Right atrium auricular region (tissue), 2 donors: Measurements from ENCODE around the gene TRIM43B. TPM values are rescaled to one million over a fixed set of nuclear protein-coding genes. Genes with fewer than 3 reads are reported as not detected.
"Not testable (repeated sequence)": the region's sequence is repeated elsewhere in the genome, so short reads cannot be mapped to it uniquely, and the experiment has no call there.

ENCODE experiments used
- DNase-seq: peaks from one replicate; pipeline ENCODE4 v3.0.0-alpha.2; 2019; ENCODE audit warnings: low spot score
- H3K27ac ChIP-seq, 2 donors: fragments of 200-600 bp; sonication (generic); 1 replicate in 1 of 2; 2 replicates in 1 of 2; pipeline ENCODE4 v1.5.1; 2016 to 2019
- H3K27me3 ChIP-seq, 2 donors: fragments of 200-600 bp; sonication (generic); one replicate each; pipeline versions ENCODE4 v1.5.1 to v1.6.0; 2017 to 2019
- H3K36me3 ChIP-seq: fragments of 200-600 bp; sonication (generic); one replicate; pipeline ENCODE4 v1.5.1; 2016
- H3K4me1 ChIP-seq, 2 donors: fragments of 200-600 bp; sonication (generic); one replicate each; pipeline versions ENCODE4 v1.5.1 to v1.6.0; 2017 to 2019
- H3K4me3 ChIP-seq, 2 donors: fragments of 200-600 bp; sonication (generic); 1 replicate in 1 of 2; 2 replicates in 1 of 2; pipeline ENCODE4 v1.5.1; 2017 to 2019; ENCODE audit warnings: mild to moderate bottlenecking in 1 of 2, moderate library complexity in 1 of 2
- H3K9me3 ChIP-seq, 2 donors: fragments of 200-600 bp; sonication (generic); one replicate each; pipeline ENCODE4 v1.5.1; 2019
- total RNA-seq, 2 donors: library from RNA; depleted of rRNA; stranded (reverse); fragments of >200 nt; gene quantifications; one replicate each; pipeline ENCODE4 v1.1.0, GENCODE V29; 2016
- TF ChIP-seq, protein P1 (sequence below), 2 donors: fragments of 200-600 bp; sonication (generic); IDR thresholded peaks; one replicate each; pipeline ENCODE4 v1.5.1; 2019; ENCODE audit warnings: antibody characterized with exemption in 2 of 2

TRIM43B gene
- total RNA-seq, 2 donors from 2014 or later, result not detected

DNA sequence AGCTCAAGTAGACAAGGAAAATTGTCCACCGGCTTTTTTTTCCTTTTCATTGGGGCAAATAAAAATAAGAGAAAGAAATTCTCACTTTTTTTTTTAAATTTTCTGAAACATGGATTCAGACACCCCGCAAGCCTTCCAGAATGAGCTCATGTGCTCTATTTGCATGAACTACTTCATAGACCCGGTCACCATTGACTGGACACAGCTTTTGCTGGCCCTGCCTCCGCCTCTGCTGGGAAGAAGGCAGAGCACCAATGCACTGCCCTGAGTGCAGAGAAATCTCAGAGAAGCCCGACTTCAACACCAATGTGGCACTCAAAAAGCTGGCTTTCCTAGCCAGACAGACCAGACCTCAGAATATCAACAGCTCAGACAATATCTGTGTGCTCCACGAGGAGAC is 30.2 kb upstream of the TRIM43B start:
- DNase-seq, result no peak
- Histone ChIP-seq H3K4me1 (no peaks in the 10 kb centered on the region), H3K27me3 (no peaks in the 10 kb centered on the region), H3K27ac (no peak overlapping the region), H3K36me3 (no peaks in the 10 kb centered on the region), H3K4me3 (no peak overlapping the region), H3K9me3 (no peaks in the 10 kb centered on the region)
- TF ChIP-seq, protein P1, sequence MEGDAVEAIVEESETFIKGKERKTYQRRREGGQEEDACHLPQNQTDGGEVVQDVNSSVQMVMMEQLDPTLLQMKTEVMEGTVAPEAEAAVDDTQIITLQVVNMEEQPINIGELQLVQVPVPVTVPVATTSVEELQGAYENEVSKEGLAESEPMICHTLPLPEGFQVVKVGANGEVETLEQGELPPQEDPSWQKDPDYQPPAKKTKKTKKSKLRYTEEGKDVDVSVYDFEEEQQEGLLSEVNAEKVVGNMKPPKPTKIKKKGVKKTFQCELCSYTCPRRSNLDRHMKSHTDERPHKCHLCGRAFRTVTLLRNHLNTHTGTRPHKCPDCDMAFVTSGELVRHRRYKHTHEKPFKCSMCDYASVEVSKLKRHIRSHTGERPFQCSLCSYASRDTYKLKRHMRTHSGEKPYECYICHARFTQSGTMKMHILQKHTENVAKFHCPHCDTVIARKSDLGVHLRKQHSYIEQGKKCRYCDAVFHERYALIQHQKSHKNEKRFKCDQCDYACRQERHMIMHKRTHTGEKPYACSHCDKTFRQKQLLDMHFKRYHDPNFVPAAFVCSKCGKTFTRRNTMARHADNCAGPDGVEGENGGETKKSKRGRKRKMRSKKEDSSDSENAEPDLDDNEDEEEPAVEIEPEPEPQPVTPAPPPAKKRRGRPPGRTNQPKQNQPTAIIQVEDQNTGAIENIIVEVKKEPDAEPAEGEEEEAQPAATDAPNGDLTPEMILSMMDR (IDR thresholded peaks at IDR 0.05), result no peak

DNA sequence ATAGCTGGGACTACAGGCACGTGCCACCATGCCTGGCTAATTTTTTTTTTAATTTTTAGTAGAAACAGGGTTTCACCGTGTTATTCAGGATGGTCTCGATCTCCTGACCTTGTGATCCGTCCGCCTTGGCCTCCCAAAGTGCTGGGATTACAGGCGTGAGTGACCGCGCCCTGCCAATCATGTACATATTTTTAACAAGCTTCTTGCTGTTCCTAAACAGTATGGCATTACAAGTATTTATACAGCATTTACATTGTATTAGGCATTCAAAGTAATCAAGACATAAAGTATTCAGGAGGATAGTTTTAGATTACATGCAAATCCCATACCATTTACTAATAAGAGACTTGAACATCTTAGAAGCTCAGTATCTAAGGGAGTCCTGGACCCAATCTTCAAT is 29.7 kb upstream of the TRIM43B start:
- H3K27ac ChIP-seq, DNase-seq, H3K9me3 ChIP-seq, H3K4me1 ChIP-seq, H3K4me3 ChIP-seq, H3K36me3 ChIP-seq, H3K27me3 ChIP-seq: not testable (repeated sequence)

DNA sequence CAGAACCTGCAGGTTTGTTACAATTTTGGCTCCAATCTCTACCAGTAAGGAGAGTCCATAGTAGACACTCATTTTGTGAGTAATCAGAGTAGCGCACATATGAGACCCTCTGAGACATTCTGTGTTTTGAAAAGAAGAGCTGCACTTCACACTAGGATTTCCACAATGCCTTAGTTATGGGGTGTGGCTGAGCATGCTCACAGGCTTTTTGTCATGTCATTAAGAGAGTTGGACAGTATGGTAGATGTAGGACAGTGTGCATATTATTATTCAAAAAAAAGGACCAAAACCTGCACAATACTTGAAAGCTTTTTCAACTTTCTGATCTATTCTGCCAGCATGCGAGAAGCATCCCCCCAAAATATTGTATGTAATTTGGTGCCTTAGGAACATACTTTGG is 24.9 kb upstream of the TRIM43B start:
- Histone ChIP-seq H3K27ac (no peak overlapping the region), H3K4me1 (no peaks in the 10 kb centered on the region), H3K4me3 (no peak overlapping the region), H3K9me3 (no peaks in the 10 kb centered on the region), H3K36me3 (no peaks in the 10 kb centered on the region), H3K27me3 (no peaks in the 10 kb centered on the region)
- DNase-seq, result no peak
- TF ChIP-seq, protein P1 (IDR thresholded peaks at IDR 0.05), result no peak

DNA sequence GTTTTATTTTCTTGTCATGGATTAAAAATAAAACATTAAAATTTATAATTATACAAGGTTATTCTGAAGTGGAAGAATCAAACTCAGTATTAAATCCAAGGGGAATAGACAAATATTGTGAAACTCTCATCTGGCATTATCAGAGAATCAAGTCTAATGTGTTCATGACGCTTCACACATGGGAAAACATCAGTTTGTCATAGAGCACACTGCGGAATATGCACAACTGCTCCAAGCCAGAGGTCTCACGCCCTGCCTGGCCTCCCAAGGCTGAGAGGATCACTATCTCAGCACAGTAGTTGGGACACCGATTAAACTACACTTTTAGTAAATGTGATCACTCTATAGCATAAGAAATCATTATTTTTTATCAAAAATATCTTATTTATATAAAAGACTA is 20.7 kb upstream of the TRIM43B start:
- H3K4me3 ChIP-seq, result no peak overlapping the region
- no peaks in the 10 kb centered on the region for H3K4me1 ChIP-seq
- H3K27me3 ChIP-seq, result no peaks in the 10 kb centered on the region
- no peaks in the 10 kb centered on the region for H3K36me3 ChIP-seq
- no peak for DNase-seq
- TF ChIP-seq, protein P1 (IDR thresholded peaks at IDR 0.05), result no peak
- H3K9me3 ChIP-seq, result no peaks in the 10 kb centered on the region
- H3K27ac ChIP-seq, result no peak overlapping the region

DNA sequence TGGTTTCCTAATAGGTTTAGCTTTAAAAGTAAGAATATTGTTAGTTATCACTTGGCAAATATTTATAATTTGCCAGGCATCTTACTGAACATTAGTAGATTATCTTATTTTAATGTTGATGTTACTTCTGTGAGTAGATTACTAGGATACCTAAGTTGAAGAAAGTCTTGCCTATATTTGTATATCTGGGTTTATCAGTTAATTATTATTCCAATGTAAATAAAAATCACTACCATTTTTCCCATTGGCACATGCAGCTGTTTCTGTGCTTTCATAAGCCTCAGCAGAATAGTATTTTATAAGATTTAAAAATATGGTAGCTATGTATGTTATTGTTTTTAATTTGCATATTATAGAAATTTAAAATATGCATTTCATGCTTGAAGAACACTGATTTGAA is 16.3 kb upstream of the TRIM43B start:
- H3K27me3 ChIP-seq, result no peaks in the 10 kb centered on the region

DNA sequence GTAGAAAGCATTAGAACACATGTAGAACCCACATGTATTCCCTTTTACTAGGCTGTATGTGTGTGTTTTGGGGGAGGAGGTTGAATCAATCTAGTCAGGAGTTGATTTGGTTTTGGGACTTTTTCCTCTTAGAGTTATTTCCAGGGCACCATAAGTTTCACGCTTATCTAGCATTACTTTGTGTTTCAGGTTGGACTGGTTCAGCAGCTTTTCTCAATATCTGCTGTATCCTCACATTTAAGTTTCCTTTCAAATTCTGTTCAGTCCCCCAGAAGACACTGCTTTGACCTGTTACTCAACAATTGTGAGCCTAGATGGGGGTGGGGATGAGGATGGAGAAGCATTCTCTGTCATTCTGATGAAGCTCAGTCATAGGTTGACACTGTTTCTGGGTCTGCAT is 7.5 kb upstream of the TRIM43B start:
- H3K36me3 ChIP-seq, H3K27ac ChIP-seq, H3K27me3 ChIP-seq, H3K4me1 ChIP-seq, H3K9me3 ChIP-seq, DNase-seq, H3K4me3 ChIP-seq: not testable (repeated sequence)

More for the DNA sequence above, 16.3 kb upstream of the TRIM43B start:
- no peak overlapping the region for H3K27ac ChIP-seq
- no peak overlapping the region for H3K4me3 ChIP-seq
- no peaks in the 10 kb centered on the region for H3K4me1 ChIP-seq
- no peaks in the 10 kb centered on the region for H3K36me3 ChIP-seq
- no peaks in the 10 kb centered on the region for H3K9me3 ChIP-seq
- no peak for DNase-seq
- TF ChIP-seq, protein P1 (IDR thresholded peaks at IDR 0.05), result no peak

DNA sequence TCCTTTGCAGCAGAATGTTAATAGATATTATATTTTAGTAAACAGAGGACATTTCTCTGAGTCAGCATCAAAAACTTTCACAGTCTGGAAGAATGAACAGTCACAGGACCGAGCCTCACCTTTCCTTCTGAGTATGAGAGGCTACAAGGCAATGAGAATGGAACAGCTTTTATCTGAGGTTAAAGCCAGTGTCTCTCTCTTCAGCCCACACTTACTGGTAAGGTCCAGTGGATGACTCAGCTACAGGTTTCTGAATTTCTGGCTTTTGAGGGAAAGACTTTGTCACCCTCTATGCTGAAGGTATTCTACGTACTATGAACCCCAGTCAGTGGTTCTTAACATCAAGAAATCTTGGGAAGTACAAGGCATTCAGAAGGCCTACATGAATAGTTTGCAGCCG is 9.5 kb downstream of the TRIM43B start:
- H3K9me3 ChIP-seq, H3K27me3 ChIP-seq, DNase-seq, H3K36me3 ChIP-seq, H3K27ac ChIP-seq, H3K4me1 ChIP-seq, H3K4me3 ChIP-seq: not testable (repeated sequence)

DNA sequence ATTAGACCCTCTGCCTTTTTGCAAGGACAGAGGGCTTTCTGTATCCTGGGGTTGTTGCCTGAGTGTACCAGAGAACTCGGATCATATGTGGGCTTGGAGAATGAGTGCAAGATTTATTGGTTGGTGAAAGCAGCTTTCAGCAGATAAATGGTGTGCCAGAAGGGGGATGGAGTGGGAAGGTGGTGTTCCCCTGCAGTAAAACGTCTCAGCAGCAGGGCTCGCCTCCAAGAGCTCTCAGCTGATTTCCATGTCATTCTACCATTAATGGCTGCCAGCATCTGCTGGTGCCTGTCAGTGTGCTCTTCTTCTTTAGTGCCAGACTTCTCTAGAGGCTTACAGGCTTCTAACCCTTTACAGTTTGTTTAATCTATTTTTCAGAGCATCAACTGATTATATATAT is 16.6 kb downstream of the TRIM43B start:
- H3K4me3 ChIP-seq, H3K27me3 ChIP-seq: not testable (repeated sequence)

DNA sequence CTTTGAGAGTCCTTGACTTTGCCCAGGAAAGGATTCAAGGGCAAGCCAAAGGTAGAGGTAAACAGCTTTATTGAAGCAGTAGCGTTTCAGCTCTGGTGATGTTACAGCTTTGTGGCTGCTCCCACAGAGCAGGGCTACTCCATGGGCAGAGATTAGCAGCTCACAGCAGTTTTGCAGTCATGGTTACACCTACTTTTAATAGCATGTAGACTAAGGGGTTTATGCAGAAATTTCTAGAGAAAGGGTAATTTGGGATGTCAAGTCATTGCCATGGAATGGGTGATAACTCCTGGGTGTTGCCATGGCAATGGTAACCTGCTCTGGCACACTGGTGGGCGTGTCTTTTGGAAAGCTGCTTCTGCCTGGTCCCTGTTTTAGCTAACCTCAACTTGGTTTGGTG is 18.0 kb downstream of the TRIM43B start:
- H3K4me1 ChIP-seq, H3K27ac ChIP-seq, DNase-seq, H3K36me3 ChIP-seq, H3K9me3 ChIP-seq, H3K27me3 ChIP-seq, H3K4me3 ChIP-seq: not testable (repeated sequence)

More for the DNA sequence above, 16.6 kb downstream of the TRIM43B start:
- DNase-seq, H3K36me3 ChIP-seq, H3K4me1 ChIP-seq, H3K27ac ChIP-seq, H3K9me3 ChIP-seq: not testable (repeated sequence)

DNA sequence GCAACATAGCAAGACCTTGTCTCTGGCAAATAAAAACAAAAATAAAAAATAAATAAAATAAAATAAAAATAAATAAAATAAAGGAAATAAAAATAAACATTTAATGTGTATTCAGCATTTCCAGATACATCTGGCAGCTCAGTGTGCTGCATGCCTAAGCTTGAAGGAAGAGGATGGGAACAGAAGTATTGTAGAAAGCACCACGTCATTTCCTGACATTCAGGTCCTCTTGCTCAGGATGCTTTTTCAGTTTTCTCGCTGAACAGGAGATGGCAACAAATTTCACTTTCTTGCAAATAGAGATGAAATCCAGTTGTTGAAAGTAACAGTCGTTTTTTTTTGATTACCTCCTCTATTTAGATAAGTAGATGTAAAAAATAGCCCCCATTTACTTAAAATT is 21.3 kb downstream of the TRIM43B start:
- H3K36me3 ChIP-seq, H3K4me1 ChIP-seq, H3K27me3 ChIP-seq: not testable (repeated sequence)

DNA sequence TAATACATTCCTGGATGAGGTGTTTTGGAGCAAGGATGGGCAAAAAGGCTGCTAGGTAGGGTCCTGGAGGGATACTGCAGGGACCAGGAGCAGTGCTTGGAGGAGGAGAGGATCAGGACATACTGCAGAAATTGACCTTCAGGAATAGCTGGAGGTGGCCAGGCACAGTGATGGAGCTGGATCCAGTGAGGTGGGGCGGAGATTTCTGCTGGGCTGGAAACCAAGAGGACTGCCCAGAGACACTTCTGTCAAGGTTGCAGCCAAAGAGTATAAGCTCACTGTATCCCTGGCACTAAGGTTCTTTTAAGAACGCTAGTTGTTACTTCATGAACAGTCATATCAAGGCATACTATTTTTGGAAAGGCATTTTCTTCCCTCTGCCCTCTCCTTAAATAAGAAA is 39.2 kb downstream of the TRIM43B start:
- not testable (repeated sequence) for H3K4me3 ChIP-seq, H3K27ac ChIP-seq, H3K27me3 ChIP-seq, DNase-seq, H3K4me1 ChIP-seq, H3K36me3 ChIP-seq, H3K9me3 ChIP-seq

More for the DNA sequence above, 21.3 kb downstream of the TRIM43B start:
- H3K27ac ChIP-seq, DNase-seq, H3K4me3 ChIP-seq, H3K9me3 ChIP-seq: not testable (repeated sequence)
